ENCODE results near the gene PTPRN2. TPM values are rescaled to one million over a fixed set of nuclear protein-coding genes. Genes with fewer than 3 reads are reported as not detected.
"Not testable (repeated sequence)": the region's sequence is repeated elsewhere in the genome, so short reads cannot be mapped to it uniquely, and the experiment has no call there.

Gene PTPRN2
- total RNA-seq, 1 experiment from 2014 or later, result 4.4 TPM

GRCh38 chr7:157851501-157852067 is 736.0 kb downstream of the PTPRN2 start:
- peak; percentile 59 for DNase-seq (ENCODE audit: low spot score)

GRCh38 chr7:157850481-157851444 is 736.9 kb downstream of the PTPRN2 start:
- no peak for DNase-seq (ENCODE audit: low spot score)

- no peak for DNase-seq (ENCODE audit: low spot score)
Observed at GRCh38 chr7:157849726-157850125, 737.9 kb downstream of the PTPRN2 start.

- DNase-seq (ENCODE audit: low spot score), result no peak
Observed at GRCh38 chr7:157849341-157849596, 738.4 kb downstream of the PTPRN2 start.

GRCh38 chr7:157848508-157849340 is 738.9 kb downstream of the PTPRN2 start:
- DNase-seq (ENCODE audit: low spot score), result no peak

- DNase-seq (ENCODE audit: low spot score), result not testable (repeated sequence)
Observed at GRCh38 chr7:157847756-157848487, 739.7 kb downstream of the PTPRN2 start.

GRCh38 chr7:157846746-157847145 is 740.9 kb downstream of the PTPRN2 start:
- DNase-seq (ENCODE audit: low spot score), result not testable (repeated sequence)

- no peak for DNase-seq (ENCODE audit: low spot score)
Observed at GRCh38 chr7:157846271-157846670, 741.4 kb downstream of the PTPRN2 start.

- DNase-seq (ENCODE audit: low spot score), result peak; percentile 67
Observed at GRCh38 chr7:157845203-157845835, 742.3 kb downstream of the PTPRN2 start.

GRCh38 chr7:157844611-157845010 is 743.0 kb downstream of the PTPRN2 start:
- no peak for DNase-seq (ENCODE audit: low spot score)

GRCh38 chr7:157844141-157844540 is 743.5 kb downstream of the PTPRN2 start:
- no peak for DNase-seq (ENCODE audit: low spot score)

GRCh38 chr7:157843336-157844140 is 744.1 kb downstream of the PTPRN2 start:
- no peak for DNase-seq (ENCODE audit: low spot score)

GRCh38 chr7:157841773-157842370 is 745.8 kb downstream of the PTPRN2 start:
- DNase-seq (ENCODE audit: low spot score), result no peak

- no peak for DNase-seq (ENCODE audit: low spot score)
Observed at GRCh38 chr7:157840914-157841772, 746.5 kb downstream of the PTPRN2 start.

- no peak for DNase-seq (ENCODE audit: low spot score)
Observed at GRCh38 chr7:157840174-157840913, 747.3 kb downstream of the PTPRN2 start.

- no peak for DNase-seq (ENCODE audit: low spot score)
Observed at GRCh38 chr7:157839672-157840167, 747.9 kb downstream of the PTPRN2 start.

- no peak for DNase-seq (ENCODE audit: low spot score)
Observed at GRCh38 chr7:157839226-157839625, 748.4 kb downstream of the PTPRN2 start.

GRCh38 chr7:157837561-157837960 is 750.1 kb downstream of the PTPRN2 start:
- DNase-seq (ENCODE audit: low spot score), result no peak
